ENCODE data around the gene HOXB5.

DNA sequence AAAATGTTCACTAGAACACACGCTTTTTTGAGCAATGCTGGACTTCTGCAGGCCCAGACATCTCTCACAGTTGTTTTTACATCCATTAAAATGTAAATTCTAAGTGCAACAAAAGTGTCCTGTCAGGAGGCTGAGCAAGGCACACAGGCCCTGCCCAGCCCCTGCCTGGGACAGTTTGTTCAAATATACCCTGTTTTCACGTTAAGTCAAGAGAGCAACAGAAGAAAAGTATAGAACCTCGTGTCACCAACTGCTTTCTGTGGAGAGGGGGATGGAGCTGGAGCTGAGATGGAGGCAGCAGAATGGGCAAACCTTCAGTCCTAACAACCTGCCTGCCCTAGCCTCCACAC, 44.3 kb downstream of the HOXB5 start:
- TF ChIP-seq POLR2AphosphoS5 (IDR thresholded peaks at IDR 0.05) (no peak), POLR2A (IDR thresholded peaks at IDR 0.05) (no peak), EP300 (IDR thresholded peaks at IDR 0.05) (no peak)
- TF ChIP-seq, protein P1, sequence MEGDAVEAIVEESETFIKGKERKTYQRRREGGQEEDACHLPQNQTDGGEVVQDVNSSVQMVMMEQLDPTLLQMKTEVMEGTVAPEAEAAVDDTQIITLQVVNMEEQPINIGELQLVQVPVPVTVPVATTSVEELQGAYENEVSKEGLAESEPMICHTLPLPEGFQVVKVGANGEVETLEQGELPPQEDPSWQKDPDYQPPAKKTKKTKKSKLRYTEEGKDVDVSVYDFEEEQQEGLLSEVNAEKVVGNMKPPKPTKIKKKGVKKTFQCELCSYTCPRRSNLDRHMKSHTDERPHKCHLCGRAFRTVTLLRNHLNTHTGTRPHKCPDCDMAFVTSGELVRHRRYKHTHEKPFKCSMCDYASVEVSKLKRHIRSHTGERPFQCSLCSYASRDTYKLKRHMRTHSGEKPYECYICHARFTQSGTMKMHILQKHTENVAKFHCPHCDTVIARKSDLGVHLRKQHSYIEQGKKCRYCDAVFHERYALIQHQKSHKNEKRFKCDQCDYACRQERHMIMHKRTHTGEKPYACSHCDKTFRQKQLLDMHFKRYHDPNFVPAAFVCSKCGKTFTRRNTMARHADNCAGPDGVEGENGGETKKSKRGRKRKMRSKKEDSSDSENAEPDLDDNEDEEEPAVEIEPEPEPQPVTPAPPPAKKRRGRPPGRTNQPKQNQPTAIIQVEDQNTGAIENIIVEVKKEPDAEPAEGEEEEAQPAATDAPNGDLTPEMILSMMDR (IDR thresholded peaks at IDR 0.05), result no peak

Measured in stomach (tissue), 4 donors.